HG02588 (cell line): Measurements from ENCODE around the gene SF3A2.

Experiments
- ATAC-seq: cut with Tn5 transposase; IDR thresholded peaks from one replicate; pipeline ENCODE4 v1.9.1; 2021; ENCODE audit warnings: mild to moderate bottlenecking, moderate library complexity; ENCODE audit not compliant: unreplicated experiment

SF3A2 gene

DNA sequence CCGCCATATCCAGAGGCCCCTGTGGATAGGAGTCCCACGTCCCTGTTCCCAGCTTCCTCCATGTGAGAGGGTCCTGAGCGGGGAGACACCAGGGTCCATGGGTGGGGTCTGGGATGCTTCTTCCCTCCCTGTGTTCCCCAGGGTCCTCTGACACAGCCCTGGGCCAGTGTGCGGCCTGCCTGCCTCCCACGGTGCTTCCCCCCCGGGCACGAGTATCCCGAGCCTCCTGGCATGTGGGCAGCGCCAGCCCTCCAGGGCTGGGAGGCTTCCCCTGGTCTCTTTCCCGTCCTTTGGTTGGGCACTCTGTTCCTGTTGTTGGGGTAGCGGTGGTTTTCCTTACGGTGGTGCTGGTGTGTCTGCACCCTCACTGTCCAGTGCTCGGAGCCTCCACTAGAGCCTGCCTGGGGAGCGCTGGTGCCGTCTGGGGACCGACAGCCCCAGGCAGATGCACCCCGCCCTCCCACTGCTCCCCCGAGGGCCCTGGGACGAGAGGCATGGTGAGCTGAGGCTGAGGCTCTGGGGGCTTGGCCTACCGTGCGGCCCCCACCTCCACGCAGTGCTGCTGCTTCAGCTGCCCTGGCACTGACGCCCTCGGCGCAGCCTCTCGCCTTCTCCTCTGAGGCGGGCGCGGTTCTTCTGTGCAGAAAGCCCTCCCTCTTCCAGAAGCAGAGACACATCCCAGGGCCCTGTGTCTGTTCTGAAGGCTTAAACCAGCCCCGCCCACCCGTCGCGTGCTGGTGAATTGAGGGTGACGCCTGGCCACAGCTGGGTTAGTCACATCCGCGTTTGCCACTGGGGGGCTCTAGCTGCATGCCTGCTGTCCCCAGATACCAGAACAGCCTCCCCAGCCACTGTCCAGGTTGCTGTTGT is 28.4 kb upstream of the SF3A2 start:
- ATAC-seq, result no peak

DNA sequence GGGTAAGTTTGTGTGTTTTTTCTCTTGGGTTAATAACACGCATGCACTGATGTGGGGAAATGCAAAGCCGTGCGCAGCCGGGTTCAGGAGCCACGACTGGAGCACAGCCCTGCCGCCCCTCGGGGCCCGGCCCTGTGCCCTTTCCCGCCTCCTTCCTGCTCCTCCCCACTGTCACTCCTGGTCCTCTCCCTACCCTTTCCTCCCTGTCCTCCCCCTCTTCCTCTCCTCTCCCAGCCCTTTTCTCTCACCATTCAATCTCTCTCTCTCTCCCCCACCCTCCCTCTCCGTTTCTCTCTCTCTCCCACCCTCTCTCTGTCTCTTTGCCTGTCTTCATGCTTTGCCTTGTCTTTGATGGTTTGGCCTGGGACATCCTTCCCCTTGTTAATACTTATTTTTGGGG is 27.6 kb upstream of the SF3A2 start:
- ATAC-seq, result no peak

DNA sequence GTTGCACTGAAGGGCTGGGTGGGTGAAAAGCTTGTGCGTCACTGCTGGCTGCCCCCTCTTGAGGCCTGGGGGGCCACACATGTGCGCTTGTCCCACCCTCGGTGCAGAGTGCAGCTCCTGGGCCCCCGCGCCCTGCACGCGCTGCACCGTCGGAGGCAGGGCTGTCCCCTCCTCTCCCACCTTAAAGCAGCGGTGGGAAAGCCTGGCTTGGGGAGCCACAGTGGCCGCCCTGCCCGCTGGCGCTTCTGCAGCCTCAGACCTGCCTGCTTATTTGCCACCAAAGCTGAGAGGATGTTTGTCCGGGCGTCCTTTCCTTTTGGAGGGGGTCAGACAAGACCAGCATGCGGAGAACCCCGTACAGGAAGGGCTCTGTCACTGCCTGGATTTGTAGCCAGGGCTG is 27.2 kb upstream of the SF3A2 start:
- no peak for ATAC-seq

- ATAC-seq, result no peak
Observed at GRCh38 chr19:2210206-2210605, 26.4 kb upstream of the SF3A2 start.

GRCh38 chr19:2210987-2211740 is 25.5 kb upstream of the SF3A2 start:
- ATAC-seq, result no peak

GRCh38 chr19:2212861-2213711 is 23.5 kb upstream of the SF3A2 start:
- ATAC-seq, result no peak

DNA sequence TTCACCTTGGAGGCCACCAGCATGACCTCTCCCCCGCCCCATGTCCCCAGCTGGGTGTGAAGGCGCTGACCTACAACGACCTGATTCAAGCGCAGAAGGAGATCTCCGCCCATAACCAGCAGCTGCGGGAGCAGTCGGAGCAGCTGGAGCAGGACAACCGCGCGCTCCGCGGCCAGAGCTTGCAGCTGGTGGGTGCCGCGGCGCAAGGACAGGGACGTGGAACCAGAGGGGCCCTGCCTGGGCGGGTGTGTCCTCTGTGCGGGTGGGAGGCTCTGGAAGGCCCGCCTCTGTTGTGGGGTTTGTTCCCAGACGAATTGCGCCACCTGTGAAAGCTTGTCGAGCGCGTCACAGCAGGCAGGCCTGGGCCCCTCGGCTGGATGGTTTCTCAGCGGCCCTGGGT is 22.8 kb upstream of the SF3A2 start:
- ATAC-seq, result no peak

DNA sequence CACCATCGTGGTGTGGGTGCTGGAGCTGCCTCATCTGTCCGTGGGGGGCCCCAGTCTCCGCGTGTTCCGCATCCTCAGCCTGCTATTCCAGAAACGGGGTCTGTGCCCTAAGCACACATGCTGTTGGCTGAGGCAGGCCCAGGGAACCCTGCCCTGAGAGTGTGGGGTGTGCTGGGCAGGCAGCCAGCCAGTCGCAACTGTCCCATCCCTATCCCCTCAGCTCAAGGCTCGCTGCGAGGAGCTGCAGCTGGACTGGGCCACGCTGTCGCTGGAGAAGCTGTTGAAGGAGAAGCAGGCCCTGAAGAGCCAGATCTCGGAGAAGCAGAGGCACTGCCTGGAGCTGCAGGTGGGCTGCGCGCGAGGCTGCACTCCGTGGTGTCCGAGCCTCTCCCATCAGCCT is 22.4 kb upstream of the SF3A2 start:
- no peak for ATAC-seq

DNA sequence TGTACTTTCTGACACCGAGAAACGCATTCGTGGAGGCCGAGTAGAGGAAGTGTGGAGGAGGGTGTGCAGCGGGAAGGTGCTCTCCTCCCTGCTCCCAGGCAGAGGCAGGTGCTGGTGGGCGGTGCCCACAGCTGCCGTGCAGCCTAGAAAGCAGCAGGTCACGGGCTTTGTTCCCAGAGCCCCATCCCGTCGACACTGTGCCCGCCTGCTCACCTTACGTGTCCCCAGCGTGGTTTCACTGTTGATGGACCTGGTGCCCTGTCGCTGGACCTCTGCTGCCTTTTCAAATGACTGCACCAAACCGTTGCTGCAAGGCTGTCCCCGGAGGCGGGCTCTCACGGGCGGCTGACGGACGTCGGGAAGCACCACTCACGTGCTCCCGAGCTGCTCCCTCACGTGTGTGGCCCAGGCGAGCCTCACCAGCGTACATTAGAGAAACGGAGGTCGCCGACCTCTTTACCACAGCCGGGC is 21.3 kb upstream of the SF3A2 start:
- ATAC-seq, result no peak

GRCh38 chr19:2216361-2217225 is 20.0 kb upstream of the SF3A2 start:
- ATAC-seq, result no peak

DNA sequence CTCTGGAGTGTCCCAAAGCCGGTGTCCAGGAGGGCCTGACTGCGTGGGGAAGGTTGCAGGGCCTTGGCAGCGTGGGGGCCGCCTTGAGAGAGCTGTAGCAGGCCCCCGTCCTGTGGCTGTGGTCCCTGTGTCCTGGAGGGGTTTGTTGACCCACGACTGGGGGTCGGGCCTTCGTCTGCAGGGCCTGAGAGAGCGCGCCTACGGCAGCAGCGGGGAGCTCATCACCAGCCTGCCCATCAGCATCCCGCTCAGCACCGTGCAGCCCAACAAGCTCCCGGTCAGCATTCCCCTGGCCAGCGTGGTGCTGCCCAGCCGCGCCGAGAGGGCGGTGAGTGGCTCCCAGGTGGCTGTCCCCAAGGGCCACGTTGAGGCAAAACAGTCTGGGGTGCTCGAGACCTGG is 19.0 kb upstream of the SF3A2 start:
- no peak for ATAC-seq

- no peak for ATAC-seq
Observed at GRCh38 chr19:2219726-2220125, 16.9 kb upstream of the SF3A2 start.

GRCh38 chr19:2221250-2221831 is 15.3 kb upstream of the SF3A2 start:
- no peak for ATAC-seq

DNA sequence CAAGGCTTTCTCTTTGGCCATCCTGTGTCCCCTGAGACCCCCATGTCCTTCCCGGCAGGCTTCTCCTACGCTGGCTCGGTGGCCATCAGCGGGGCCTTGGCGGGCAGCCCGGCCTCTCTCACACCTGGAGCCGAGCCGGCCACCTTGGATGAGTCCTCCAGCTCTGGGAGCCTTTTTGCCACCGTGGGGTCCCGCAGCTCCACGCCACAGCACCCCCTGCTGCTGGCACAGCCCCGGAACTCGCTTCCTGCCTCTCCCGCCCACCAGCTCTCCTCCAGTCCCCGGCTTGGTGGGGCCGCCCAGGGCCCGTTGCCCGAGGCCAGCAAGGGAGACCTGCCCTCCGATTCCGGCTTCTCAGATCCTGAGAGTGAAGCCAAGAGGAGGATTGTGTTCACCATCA is 14.7 kb upstream of the SF3A2 start:
- ATAC-seq, result no peak

DNA sequence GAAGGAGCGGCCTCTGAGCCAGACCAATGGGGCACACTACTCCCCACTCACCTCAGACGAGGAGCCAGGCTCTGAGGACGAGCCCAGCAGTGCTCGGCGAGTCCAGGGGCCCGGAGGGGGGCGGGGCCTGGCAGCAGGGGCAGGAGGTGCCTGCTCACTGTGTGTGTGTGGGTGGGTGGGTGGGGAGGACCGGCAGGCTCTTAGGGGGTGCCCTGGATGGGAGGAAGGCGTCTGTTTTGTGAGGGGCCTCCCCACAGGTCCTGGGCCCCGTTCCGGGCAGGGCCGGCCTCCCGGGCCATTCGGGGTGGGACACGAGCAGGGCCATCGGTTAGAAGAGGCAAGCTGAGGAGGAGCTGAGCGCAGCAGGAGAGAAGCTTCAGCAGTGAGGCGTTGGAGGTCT is 13.2 kb upstream of the SF3A2 start:
- ATAC-seq, result no peak

GRCh38 chr19:2223959-2224358 is 12.7 kb upstream of the SF3A2 start:
- no peak for ATAC-seq

GRCh38 chr19:2224754-2225349 is 11.8 kb upstream of the SF3A2 start:
- no peak for ATAC-seq

- no peak for ATAC-seq
Observed at GRCh38 chr19:2225415-2226050, 11.1 kb upstream of the SF3A2 start.
